GM19099 (cell line): Measurements from ENCODE around the gene HGD.

Experiments
- POLR2A ChIP-seq: IDR thresholded peaks from 3 replicates; pipeline ENCODE4 v1.6.1; 2011; ENCODE audit warnings: low read depth; ENCODE audit not compliant: insufficient read length; ENCODE audit errors: extremely low read depth

Gene HGD

GRCh38 chr3:120622870-120623726 lies 58.9 kb downstream of the HGD start:
- TF ChIP-seq POLR2A = no peak

- no peak for TF ChIP-seq POLR2A
Measured at GRCh38 chr3:120622457-120622856, 59.6 kb downstream of the HGD start.

GRCh38 chr3:120615847-120616609 lies 66.0 kb downstream of the HGD start:
- no peak for TF ChIP-seq POLR2A

- no peak for TF ChIP-seq POLR2A
Measured at GRCh38 chr3:120614765-120615164, 67.3 kb downstream of the HGD start.

- TF ChIP-seq POLR2A = no peak
Measured at GRCh38 chr3:120608506-120608905, 73.5 kb downstream of the HGD start.

- TF ChIP-seq POLR2A = no peak
Measured at GRCh38 chr3:120604784-120605183, 77.3 kb downstream of the HGD start.

- no peak for TF ChIP-seq POLR2A
Measured at GRCh38 chr3:120604382-120604781, 77.7 kb downstream of the HGD start.

GRCh38 chr3:120602682-120603081 lies 79.4 kb downstream of the HGD start:
- TF ChIP-seq POLR2A = no peak

- TF ChIP-seq POLR2A = no peak
Measured at GRCh38 chr3:120601554-120601953, 80.5 kb downstream of the HGD start.

- TF ChIP-seq POLR2A = no peak
Measured at GRCh38 chr3:120599211-120599610, 82.8 kb downstream of the HGD start.

- TF ChIP-seq POLR2A = peak; percentile 6
Measured at GRCh38 chr3:120597445-120598049, 84.5 kb downstream of the HGD start.

- TF ChIP-seq POLR2A = no peak
Measured at GRCh38 chr3:120596853-120597223, 85.2 kb downstream of the HGD start.

- TF ChIP-seq POLR2A = peak; percentile 87
Measured at GRCh38 chr3:120596116-120596852, 85.8 kb downstream of the HGD start, which contains the start of gene NDUFB4. TSS of gene NDUFB4 (plus strand) at chr3:120596336. CDS start at chr3:120596360, 24 bp downstream.

GRCh38 chr3:120595788-120596115 lies 86.3 kb downstream of the HGD start:
- no peak for TF ChIP-seq POLR2A
